Subcutaneous adipose tissue (tissue), 4 donors: ENCODE results near the gene CHRNB4. TPM values are rescaled to one million over a fixed set of nuclear protein-coding genes. Genes with fewer than 3 reads are reported as not detected.

ENCODE experiments used
- total RNA-seq, 4 donors: library from RNA; depleted of rRNA; stranded (reverse); fragments of >200 nt; gene quantifications; one replicate each; pipeline ENCODE4 v1.1.0, GENCODE V29; 2016
- TF ChIP-seq, protein P1 (sequence below): fragments of 450-650 bp; IDR thresholded peaks from one replicate; pipeline ENCODE4 v1.5.1; 2016; ENCODE audit warnings: low read depth, mild to moderate bottlenecking, control low read depth, antibody characterized with exemption, moderate library complexity

Gene CHRNB4
- total RNA-seq, 4 donors from 2014 or later, result not detected

- TF ChIP-seq, protein P1, sequence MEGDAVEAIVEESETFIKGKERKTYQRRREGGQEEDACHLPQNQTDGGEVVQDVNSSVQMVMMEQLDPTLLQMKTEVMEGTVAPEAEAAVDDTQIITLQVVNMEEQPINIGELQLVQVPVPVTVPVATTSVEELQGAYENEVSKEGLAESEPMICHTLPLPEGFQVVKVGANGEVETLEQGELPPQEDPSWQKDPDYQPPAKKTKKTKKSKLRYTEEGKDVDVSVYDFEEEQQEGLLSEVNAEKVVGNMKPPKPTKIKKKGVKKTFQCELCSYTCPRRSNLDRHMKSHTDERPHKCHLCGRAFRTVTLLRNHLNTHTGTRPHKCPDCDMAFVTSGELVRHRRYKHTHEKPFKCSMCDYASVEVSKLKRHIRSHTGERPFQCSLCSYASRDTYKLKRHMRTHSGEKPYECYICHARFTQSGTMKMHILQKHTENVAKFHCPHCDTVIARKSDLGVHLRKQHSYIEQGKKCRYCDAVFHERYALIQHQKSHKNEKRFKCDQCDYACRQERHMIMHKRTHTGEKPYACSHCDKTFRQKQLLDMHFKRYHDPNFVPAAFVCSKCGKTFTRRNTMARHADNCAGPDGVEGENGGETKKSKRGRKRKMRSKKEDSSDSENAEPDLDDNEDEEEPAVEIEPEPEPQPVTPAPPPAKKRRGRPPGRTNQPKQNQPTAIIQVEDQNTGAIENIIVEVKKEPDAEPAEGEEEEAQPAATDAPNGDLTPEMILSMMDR, result no peak
Measured at GRCh38 chr15:78638658-78639314, 2.2 kb downstream of the CHRNB4 start.

DNA sequence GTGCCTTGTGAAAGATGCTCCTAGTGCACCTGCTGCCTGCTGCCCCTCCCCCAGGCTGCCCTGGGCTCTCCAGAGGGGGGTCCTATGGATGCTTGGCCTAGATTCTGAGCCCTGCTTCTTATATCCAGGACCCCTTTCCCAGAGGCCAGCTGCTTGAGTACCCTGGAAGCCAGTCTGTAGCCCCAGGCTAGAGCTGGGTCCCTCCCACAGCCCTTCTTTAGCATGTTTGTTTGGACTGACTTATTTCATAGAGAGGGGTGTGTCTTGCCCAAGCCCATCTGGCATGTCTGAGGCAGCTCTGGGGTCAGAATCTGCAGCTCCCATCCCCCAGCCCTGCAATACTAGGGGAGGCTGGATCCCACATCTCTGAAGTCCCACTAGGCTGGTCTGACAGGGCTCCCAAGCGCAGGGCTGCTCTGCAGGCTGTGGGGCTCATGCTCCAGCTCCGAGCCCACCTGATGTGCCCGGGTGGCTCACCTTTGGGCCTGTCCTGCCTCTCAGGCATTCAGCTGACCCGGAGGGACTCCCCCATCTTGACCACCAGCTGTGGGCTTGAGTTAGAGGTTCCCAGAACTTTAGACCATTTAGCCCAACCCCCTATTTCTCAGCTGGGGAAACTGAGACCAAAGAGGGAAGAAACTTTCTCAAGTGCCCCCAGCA is 3.1 kb downstream of the CHRNB4 start:
- TF ChIP-seq, protein P1, result no peak

DNA sequence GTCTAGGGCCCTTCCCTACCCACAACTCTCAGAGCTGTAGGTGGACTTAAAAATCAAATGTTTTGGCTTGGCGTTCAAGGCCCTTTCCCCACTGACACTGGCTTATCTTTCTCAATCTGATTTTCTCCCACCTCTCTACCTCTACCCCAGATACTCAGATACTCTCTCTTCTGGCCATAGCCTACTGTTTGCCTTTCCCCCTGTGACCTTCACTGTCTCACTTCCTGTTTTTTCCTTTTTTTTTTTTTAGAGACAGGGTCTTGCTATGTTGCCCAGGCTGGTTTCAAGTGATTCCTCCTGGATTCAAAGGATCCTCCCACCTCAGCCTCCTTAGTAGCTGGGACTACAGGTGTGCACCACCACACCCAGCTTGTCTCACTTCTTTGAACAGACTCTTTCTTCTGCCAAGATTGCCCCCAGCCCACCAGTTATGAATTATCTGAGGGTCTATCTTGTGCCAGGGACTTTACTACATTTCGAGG is 4.6 kb downstream of the CHRNB4 start:
- TF ChIP-seq, protein P1, result no peak

- TF ChIP-seq, protein P1, result no peak
Measured at GRCh38 chr15:78635346-78635745, 5.7 kb downstream of the CHRNB4 start.

- TF ChIP-seq, protein P1, result no peak
Measured at GRCh38 chr15:78634210-78635145, 6.5 kb downstream of the CHRNB4 start.

- TF ChIP-seq, protein P1, result no peak
Measured at GRCh38 chr15:78633348-78633747, 7.7 kb downstream of the CHRNB4 start.
